ENCODE data around the gene XAF1.
"Not testable (repeated sequence)": the region's sequence is repeated elsewhere in the genome, so short reads cannot be mapped to it uniquely, and the experiment has no call there.

XAF1 gene

GRCh38 chr17:6812295-6812694, 56.4 kb downstream of the XAF1 start:
- DNase-seq = no peak

- DNase-seq = no peak
These were observed 59.9 kb downstream of the XAF1 start for GRCh38 chr17:6815775-6816174.

DNA sequence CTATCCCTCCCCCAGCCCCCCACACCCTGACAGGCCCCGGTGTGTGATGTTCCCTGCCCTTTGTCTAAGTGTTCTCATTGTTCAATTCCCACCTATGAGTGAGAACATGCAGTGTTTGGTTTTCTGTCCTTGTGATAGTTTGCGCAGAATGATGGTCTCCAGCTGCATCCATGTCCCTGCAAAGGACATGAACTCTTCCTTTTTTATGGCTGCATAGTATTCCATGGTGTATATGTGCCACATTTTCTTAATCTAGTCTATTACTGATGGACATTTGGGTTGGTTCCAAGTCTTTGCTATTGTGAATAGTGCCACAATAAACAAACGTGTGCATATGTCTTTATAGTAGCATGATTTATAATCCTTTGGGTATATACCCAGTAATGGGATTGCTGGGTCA, 60.5 kb downstream of the XAF1 start:
- not testable (repeated sequence) for DNase-seq

DNA sequence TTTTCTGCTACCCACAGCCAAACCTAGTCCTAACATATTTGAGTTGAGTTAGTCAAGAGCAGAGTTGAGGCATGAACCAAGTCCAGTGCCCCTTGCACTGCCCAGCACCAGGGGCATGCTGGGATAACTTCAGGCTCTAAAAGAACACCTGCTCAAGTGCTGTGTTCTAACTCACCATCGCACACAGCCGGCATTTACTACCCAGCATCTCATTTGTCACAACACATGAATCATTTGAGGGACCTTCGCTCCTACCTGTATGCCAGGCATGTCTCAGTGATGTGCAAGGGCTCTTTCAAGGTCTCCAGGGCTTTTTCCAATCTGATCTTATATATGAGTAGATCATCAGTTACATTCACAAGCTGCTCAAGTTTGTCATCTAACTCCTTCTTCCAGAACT, 63.1 kb downstream of the XAF1 start:
- no peak for DNase-seq

- no peak for DNase-seq
These were observed 67.2 kb downstream of the XAF1 start for GRCh38 chr17:6823011-6823442.
